ENCODE data around the gene NIT1. TPM values are rescaled to one million over a fixed set of nuclear protein-coding genes. Genes with fewer than 3 reads are reported as not detected.

Gene NIT1
- total RNA-seq, 1 experiment from 2014 or later = 65.9 TPM

- Histone ChIP-seq H4K20me1 (ENCODE audit: insufficient read depth) (no peaks in the 10 kb centered on the region), H3K9ac (ENCODE audit: low read length) (no peak overlapping the region), H3K9me2 (ENCODE audit: insufficient read depth) (no peaks in the 10 kb centered on the region), H3K27ac (ENCODE audit: low read depth, low read length) (no peak overlapping the region), H3K79me2 (ENCODE audit: insufficient read depth, low read length) (peaks cover 11% of the 10 kb centered on the region; the same call in 1 of the 2 replicates), H2AFZ (ENCODE audit: low read depth, low read length, poor library complexity, severe bottlenecking) (no peak overlapping the region), H3K4me2 (ENCODE audit: low read length) (peak overlapping the region; percentile 90), H3K36me3 (ENCODE audit: control insufficient read depth in 1 of 2, insufficient read depth in 2 of 2, low read length in 2 of 2) (peaks cover 8 to 26% of the 10 kb centered on the region in 2 experiments; a peak in 2 of 4 replicates), H3K27me3 (ENCODE audit: insufficient read depth, low read length) (no peaks in the 10 kb centered on the region), H3K4me1 (ENCODE audit: control insufficient read depth in 1 of 2, insufficient read depth in 2 of 2, low read length in 2 of 2) (peaks cover 8 to 29% of the 10 kb centered on the region in 2 experiments; a peak in 3 of 4 replicates), H3K4me3 (replicated peaks in 1 of 2; ENCODE audit: low read depth in 1 of 2, low read length in 2 of 2) (peak overlapping the region in 1 of 2 experiments; percentile 77; a peak in 1 of 4 replicates), H3K9me3 (ENCODE audit: control insufficient read depth in 1 of 2, insufficient read depth in 1 of 2, low read depth in 1 of 2, low read length in 2 of 2) (no peaks in the 10 kb centered on the region)
- ChIA-PET CTCF (no interaction called here), POLR2A (no interaction called here), RAD21 (ENCODE audit: low non-redundant PET in 1 of 2, low total read pairs in 2 of 2, uncharacterized antibody in 2 of 2, unreplicated experiment in 2 of 2) (no interaction called here)
- no peak for DNase-seq (ENCODE audit: low read depth, low spot score)
- intact Hi-C loops (cut with micrococcal nuclease) = no loop called here
- no peak for ATAC-seq
- BruUV-seq (replicated peaks) = no TSS peak
- TF ChIP-seq ATF3 (IDR thresholded peaks at IDR 0.05) = no peak
- no peak for TF ChIP-seq EGR1 (IDR thresholded peaks at IDR 0.05; ENCODE audit: low read depth)
- TF ChIP-seq SIN3A (IDR thresholded peaks at IDR 0.05; ENCODE audit: low read depth) = no peak
- TF ChIP-seq CTCF (IDR thresholded peaks at IDR 0.05 in 2 of 3, conservative IDR thresholded peaks at IDR 0.05 in 1 of 3; ENCODE audit: borderline replicate concordance in 1 of 3, insufficient read depth in 1 of 3, low read depth in 2 of 3, low read length in 2 of 3) = no peak
- no peak for TF ChIP-seq TCF7L2 (IDR thresholded peaks at IDR 0.05; ENCODE audit: borderline replicate concordance, extremely low read depth, insufficient read depth, insufficient read length)
- no peak for TF ChIP-seq ZFX (IDR thresholded peaks at IDR 0.05)
- no peak for TF ChIP-seq RAD21 (IDR thresholded peaks at IDR 0.05; ENCODE audit: low read depth)
- TF ChIP-seq FOSL1 (IDR thresholded peaks at IDR 0.05; ENCODE audit: low read depth) = no peak
- no peak for TF ChIP-seq JUND (IDR thresholded peaks at IDR 0.05)
These were observed 42.8 kb downstream of the NIT1 start for GRCh38 chr1:161160671-161161145.

All from HCT116 (cell line).